K562 (cell line): ENCODE measurements around the gene EXOSC2. TPM values are rescaled to one million over a fixed set of nuclear protein-coding genes. Genes with fewer than 3 reads are reported as not detected.

Experiments used
- ATAC-seq: fragments of 200-7000 bp; cut with Tn5 transposase; 3 replicates; pipeline ENCODE4 v1.9.1; 2020; ENCODE audit warnings: moderate library complexity
- BruUV-seq: library from RNA; stranded (reverse); fragments of 400-500 nt; replicated peaks from 2 replicates; lab custom pipeline; 2021; lab: Mats Ljungman, UMichigan
- CTCF ChIA-PET: fragments of 300-600 bp; formaldehyde crosslinking; extraction: SDS; loops from one replicate; lab custom pipeline; 2021; ENCODE audit warnings: low intra/inter-chr PET ratio; lab: Yijun Ruan, JAX
- POLR2A ChIA-PET: fragments of 300-600, 350-650 bp; sonication (Branson Sonifier 250); formaldehyde crosslinking; extraction: SDS; loops from one replicate; lab custom pipeline; 2021; ENCODE audit warnings: antibody characterized with exemption, inconsistent platforms; lab: Yijun Ruan, JAX
- DNase-seq, 4 experiments: peaks; one replicate each; pipeline versions ENCODE4 v3.0.0 to v3.0.0-alpha.2; 2011 to 2018; ENCODE audit warnings: low spot score in 3 of 4, mixed read lengths in 3 of 4; ENCODE audit errors: extremely low read depth in 1 of 4
- FAIRE-seq: peaks from 2 replicates; lab custom pipeline; 2011; peaks lifted over from hg19 to GRCh38; lab: Jason Lieb, UNC
- H2AFZ ChIP-seq: 2 replicates; pipeline ENCODE4 v1.6.0; 2011; ENCODE audit warnings: low read depth, low read length, control low read depth, inconsistent platforms
- H3K27ac ChIP-seq: fragments of 200-600 bp; 3 replicates; pipeline ENCODE4 v1.8.0; 2011; ENCODE audit warnings: low read depth, mild to moderate bottlenecking, control low read depth, inconsistent platforms, low read length, moderate library complexity, mixed read lengths; ENCODE audit errors: extremely low read depth
- H3K27me3 ChIP-seq, 2 experiments: fragments of 300-600 bp in 1 of 2; 2 replicates in 1 of 2; 3 replicates in 1 of 2; pipeline versions ENCODE4 v1.6.0 to v1.8.0; 2011; ENCODE audit warnings: inconsistent platforms in 2 of 2, low read length in 2 of 2, mild to moderate bottlenecking in 1 of 2, mixed read lengths in 1 of 2, moderate library complexity in 1 of 2; ENCODE audit not compliant: control insufficient read depth in 2 of 2, insufficient read depth in 2 of 2
- H3K36me3 ChIP-seq: fragments of 300-600 bp; 3 replicates; pipeline ENCODE4 v1.8.0; 2011; ENCODE audit warnings: mild to moderate bottlenecking, low read length, inconsistent platforms; ENCODE audit not compliant: control insufficient read depth, insufficient read depth
- H3K4me1 ChIP-seq, 2 experiments: fragments of 200-600 bp in 1 of 2; replicated peaks in 1 of 2; 2 replicates in 1 of 2; 3 replicates in 1 of 2; pipeline versions ENCODE4 v1.5.1 to v1.8.0; 2011; ENCODE audit warnings: inconsistent platforms in 2 of 2, low read length in 2 of 2, mild to moderate bottlenecking in 1 of 2, mixed read lengths in 1 of 2, moderate library complexity in 1 of 2; ENCODE audit not compliant: control insufficient read depth in 2 of 2, insufficient read depth in 2 of 2
- H3K4me2 ChIP-seq: 2 replicates; pipeline ENCODE4 v1.6.1; 2011; ENCODE audit warnings: low read length, control low read depth, inconsistent platforms, mixed read lengths; ENCODE audit not compliant: insufficient read depth
- H3K4me3 ChIP-seq: fragments of 200-600 bp; sonication (generic), shearing (Covaris generic); 2 replicates; pipeline ENCODE4 v1.5.1; 2016; ENCODE audit warnings: control low read depth, inconsistent platforms
- H3K79me2 ChIP-seq: fragments of 200-600 bp; 3 replicates; pipeline ENCODE4 v1.8.0; 2011; ENCODE audit warnings: low read length, inconsistent platforms; ENCODE audit not compliant: control insufficient read depth, insufficient read depth
- H3K9ac ChIP-seq, 2 experiments: 2 replicates each; pipeline versions ENCODE4 v1.6.0 to v1.6.1; 2011; ENCODE audit warnings: low read depth in 2 of 2, low read length in 2 of 2, control low read depth in 1 of 2, inconsistent platforms in 1 of 2, mild to moderate bottlenecking in 1 of 2, mixed read lengths in 1 of 2; ENCODE audit not compliant: insufficient read depth in 1 of 2
- H3K9me1 ChIP-seq: one replicate; pipeline ENCODE4 v1.6.0; 2011; ENCODE audit warnings: inconsistent platforms, mild to moderate bottlenecking, low read length, moderate library complexity; ENCODE audit not compliant: control insufficient read depth, insufficient read depth
- H3K9me3 ChIP-seq: replicated peaks from 2 replicates; pipeline ENCODE4 v1.5.1; 2011; ENCODE audit warnings: low read depth, low read length, inconsistent platforms; ENCODE audit not compliant: control insufficient read depth, insufficient read depth
- H4K20me1 ChIP-seq: replicated peaks from 2 replicates; pipeline ENCODE4 v1.6.1; 2011; ENCODE audit warnings: low read length, inconsistent platforms, mixed read lengths; ENCODE audit not compliant: control insufficient read depth, insufficient read depth
- MECOM ChIP-seq: fragments of 250-450 bp; sonication (Bioruptor Pico); IDR thresholded peaks from 2 replicates; pipeline ENCODE4 v1.8.0; 2022; ENCODE audit warnings: inconsistent platforms
- SAP30 ChIP-seq: fragments of 200-600 bp; sonication (generic); IDR thresholded peaks from 2 replicates; pipeline ENCODE4 v1.6.1; 2012; ENCODE audit warnings: borderline replicate concordance, low read depth, mild to moderate bottlenecking, moderate library complexity, low read length, control low read depth, inconsistent platforms; ENCODE audit not compliant: insufficient read depth, poor library complexity, severe bottlenecking
- WGBS: fragments of 100-300 bp; shearing (Covaris generic); methylation state at CpG from one replicate; pipeline ENCODE4 v1.1.6; 2016; ENCODE audit warnings: low coverage, mixed read lengths; ENCODE audit not compliant: insufficient coverage; ENCODE audit errors: missing lambda C conversion rate; 5-methylcytosine and 5-hydroxymethylcytosine counted together
- in situ Hi-C: fragments of 300-500 bp; cut with MboI; formaldehyde crosslinking; loops from 4 replicates; pipeline ENCODE4 v1.15.0; 2018; ENCODE audit warnings: inconsistent platforms, mixed read lengths
- intact Hi-C: fragments of 100-400 bp; cut with micrococcal nuclease; formaldehyde crosslinking; loops from 2 replicates; pipeline ENCODE4 v1.14.2; 2022
- polyA plus RNA-seq, 8 experiments: library from polyadenylated mRNA; depleted of rRNA in 4 of 8; stranded (reverse) in 5 of 8; unstranded in 3 of 8; fragments of >200 nt; fragmentation: Nextera tagmentation in 2 of 8; fragmentation: Illumina TruSeq in 1 of 8; extraction: Ambion mirVana in 2 of 8; extraction: Trizol in 1 of 8; gene quantifications; 2 replicates each; pipeline versions ENCODE4 v1.2.1 to v1.2.3, GENCODE V29; 2011 to 2014; ENCODE audit warnings: inconsistent platforms in 1 of 8, missing spikeins in 1 of 8
- total RNA-seq, 7 experiments: library from RNA; depleted of rRNA in 6 of 7; stranded (reverse); fragments of >200 nt in 6 of 7; fragmentation: Illumina TruSeq in 2 of 7; extraction: Trizol in 2 of 7; gene quantifications; 2 replicates each; pipeline versions ENCODE4 v1.2.1 to v1.2.3, GENCODE V29; 2011 to 2021; ENCODE audit warnings: low replicate concordance in 1 of 7
- TF ChIP-seq, protein P1 (sequence below), 2 experiments: fragments of 450-650 bp in 1 of 2; sonication (generic) in 1 of 2; formaldehyde crosslinking; conservative IDR thresholded peaks; 2 replicates each; pipeline versions ENCODE4 v1.4.0 to v1.8.1; 2020 to 2022; ENCODE audit warnings: mild to moderate bottlenecking in 1 of 2, missing genetic modification reagents in 1 of 2
- TF ChIP-seq, protein P2 (sequence below): fragments of 450-650 bp; IDR thresholded peaks from 2 replicates; pipeline ENCODE4 v1.7.1; 2018; ENCODE audit warnings: mild to moderate bottlenecking, low read depth; ENCODE audit not compliant: partially characterized antibody
- TF ChIP-seq, protein P3 (sequence below): sonication (generic); formaldehyde crosslinking; IDR thresholded peaks from 2 replicates; pipeline ENCODE4 v1.8.0; 2022; ENCODE audit warnings: mild to moderate bottlenecking, missing genetic modification reagents

The EXOSC2 gene
- total and polyA plus RNA-seq, 9 of the 15 experiments (the other 6 are each of a cell fraction or from before 2014, with no cell fraction given): 46.0 to 101 (median 77.6) TPM

DNA sequence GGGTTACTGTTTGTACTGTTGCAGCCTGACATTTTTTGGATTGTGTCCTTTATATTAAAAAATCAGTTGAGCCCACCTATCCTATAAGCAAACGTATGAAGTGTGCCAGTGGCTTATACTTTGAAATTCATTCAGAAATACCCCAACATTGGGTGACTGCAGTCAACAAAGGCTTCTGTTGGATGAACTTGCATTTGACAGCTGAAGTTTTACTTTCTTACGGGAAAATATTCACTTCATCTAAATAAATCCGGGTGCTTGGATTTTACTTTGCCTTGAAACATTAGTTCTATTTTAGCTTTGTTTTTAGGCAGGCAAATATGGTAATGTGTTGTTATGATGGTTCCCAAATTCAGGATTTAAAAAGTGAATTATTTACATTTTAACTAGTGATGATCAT, 21.7 kb downstream of the EXOSC2 start:
- H3K36me3 ChIP-seq: no peaks in the 10 kb centered on the region
- H4K20me1 ChIP-seq: peaks cover 15% of the 10 kb centered on the region
- intact Hi-C loops (no loop called here), in situ Hi-C loops (loop anchor here (5.0 to 25.0 kb wide), 5 partner anchors 52 to 997 kb away; no protein-coding TSS in a partner anchor)
- DNase-seq: no peak
- peaks cover 61% of the 10 kb centered on the region for H3K79me2 ChIP-seq
- H3K27me3 ChIP-seq: no peaks in the 10 kb centered on the region
- H2AFZ ChIP-seq: no peak overlapping the region
- H3K9ac ChIP-seq: peak overlapping the region in 1 of 2 experiments; percentile 96; a peak in 2 of 4 replicates
- no peak for FAIRE-seq
- ChIA-PET CTCF (no interaction called here), POLR2A (interaction anchor here (0.7 to 1.6 kb wide), 8 partner anchors 9 to 150 kb away, joined by 3 to 9 read pairs (median 4); partner anchors contain the start of gene EXOSC2)
- peaks cover 7 to 23% of the 10 kb centered on the region in 2 experiments; a peak in 3 of 5 replicates for H3K4me1 ChIP-seq
- TF ChIP-seq, protein P1, sequence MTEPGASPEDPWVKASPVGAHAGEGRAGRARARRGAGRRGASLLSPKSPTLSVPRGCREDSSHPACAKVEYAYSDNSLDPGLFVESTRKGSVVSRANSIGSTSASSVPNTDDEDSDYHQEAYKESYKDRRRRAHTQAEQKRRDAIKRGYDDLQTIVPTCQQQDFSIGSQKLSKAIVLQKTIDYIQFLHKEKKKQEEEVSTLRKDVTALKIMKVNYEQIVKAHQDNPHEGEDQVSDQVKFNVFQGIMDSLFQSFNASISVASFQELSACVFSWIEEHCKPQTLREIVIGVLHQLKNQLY (CRISPR knock-in tag; conservative IDR thresholded peaks at IDR 0.05): no peak
- TF ChIP-seq, protein P2, sequence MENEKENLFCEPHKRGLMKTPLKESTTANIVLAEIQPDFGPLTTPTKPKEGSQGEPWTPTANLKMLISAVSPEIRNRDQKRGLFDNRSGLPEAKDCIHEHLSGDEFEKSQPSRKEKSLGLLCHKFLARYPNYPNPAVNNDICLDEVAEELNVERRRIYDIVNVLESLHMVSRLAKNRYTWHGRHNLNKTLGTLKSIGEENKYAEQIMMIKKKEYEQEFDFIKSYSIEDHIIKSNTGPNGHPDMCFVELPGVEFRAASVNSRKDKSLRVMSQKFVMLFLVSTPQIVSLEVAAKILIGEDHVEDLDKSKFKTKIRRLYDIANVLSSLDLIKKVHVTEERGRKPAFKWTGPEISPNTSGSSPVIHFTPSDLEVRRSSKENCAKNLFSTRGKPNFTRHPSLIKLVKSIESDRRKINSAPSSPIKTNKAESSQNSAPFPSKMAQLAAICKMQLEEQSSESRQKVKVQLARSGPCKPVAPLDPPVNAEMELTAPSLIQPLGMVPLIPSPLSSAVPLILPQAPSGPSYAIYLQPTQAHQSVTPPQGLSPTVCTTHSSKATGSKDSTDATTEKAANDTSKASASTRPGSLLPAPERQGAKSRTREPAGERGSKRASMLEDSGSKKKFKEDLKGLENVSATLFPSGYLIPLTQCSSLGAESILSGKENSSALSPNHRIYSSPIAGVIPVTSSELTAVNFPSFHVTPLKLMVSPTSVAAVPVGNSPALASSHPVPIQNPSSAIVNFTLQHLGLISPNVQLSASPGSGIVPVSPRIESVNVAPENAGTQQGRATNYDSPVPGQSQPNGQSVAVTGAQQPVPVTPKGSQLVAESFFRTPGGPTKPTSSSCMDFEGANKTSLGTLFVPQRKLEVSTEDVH: no peak
- TF ChIP-seq, protein P3, sequence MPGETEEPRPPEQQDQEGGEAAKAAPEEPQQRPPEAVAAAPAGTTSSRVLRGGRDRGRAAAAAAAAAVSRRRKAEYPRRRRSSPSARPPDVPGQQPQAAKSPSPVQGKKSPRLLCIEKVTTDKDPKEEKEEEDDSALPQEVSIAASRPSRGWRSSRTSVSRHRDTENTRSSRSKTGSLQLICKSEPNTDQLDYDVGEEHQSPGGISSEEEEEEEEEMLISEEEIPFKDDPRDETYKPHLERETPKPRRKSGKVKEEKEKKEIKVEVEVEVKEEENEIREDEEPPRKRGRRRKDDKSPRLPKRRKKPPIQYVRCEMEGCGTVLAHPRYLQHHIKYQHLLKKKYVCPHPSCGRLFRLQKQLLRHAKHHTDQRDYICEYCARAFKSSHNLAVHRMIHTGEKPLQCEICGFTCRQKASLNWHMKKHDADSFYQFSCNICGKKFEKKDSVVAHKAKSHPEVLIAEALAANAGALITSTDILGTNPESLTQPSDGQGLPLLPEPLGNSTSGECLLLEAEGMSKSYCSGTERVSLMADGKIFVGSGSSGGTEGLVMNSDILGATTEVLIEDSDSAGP: no peak
- TF ChIP-seq MECOM (CRISPR knock-in tag) (no peak), SAP30 (peak; percentile 31)
- peak overlapping the region; percentile 84 for H3K4me2 ChIP-seq
- no TSS peak for BruUV-seq
- 2% methylated on average over 3 of the region's 3 CpGs for WGBS
- no peaks in the 10 kb centered on the region for H3K9me1 ChIP-seq
- peak overlapping the region; percentile 98 for H3K4me3 ChIP-seq
- H3K9me3 ChIP-seq: no peaks in the 10 kb centered on the region
- H3K27ac ChIP-seq: no peak overlapping the region; the same call in 2 of the 3 replicates
- ATAC-seq: no peak
